HG03108 (cell line): ENCODE results near the gene CDA.

Experiments
- ATAC-seq: cut with Tn5 transposase; IDR thresholded peaks from one replicate; pipeline ENCODE4 v1.9.1; 2021; ENCODE audit warnings: moderate library complexity; ENCODE audit not compliant: unreplicated experiment

The CDA gene

GRCh38 chr1:20615946-20616846 is 27.3 kb downstream of the CDA start:
- no peak for ATAC-seq

- ATAC-seq: no peak
These were observed 28.1 kb downstream of the CDA start for GRCh38 chr1:20616847-20617487.

GRCh38 chr1:20618550-20618949 is 29.7 kb downstream of the CDA start:
- ATAC-seq: no peak

DNA sequence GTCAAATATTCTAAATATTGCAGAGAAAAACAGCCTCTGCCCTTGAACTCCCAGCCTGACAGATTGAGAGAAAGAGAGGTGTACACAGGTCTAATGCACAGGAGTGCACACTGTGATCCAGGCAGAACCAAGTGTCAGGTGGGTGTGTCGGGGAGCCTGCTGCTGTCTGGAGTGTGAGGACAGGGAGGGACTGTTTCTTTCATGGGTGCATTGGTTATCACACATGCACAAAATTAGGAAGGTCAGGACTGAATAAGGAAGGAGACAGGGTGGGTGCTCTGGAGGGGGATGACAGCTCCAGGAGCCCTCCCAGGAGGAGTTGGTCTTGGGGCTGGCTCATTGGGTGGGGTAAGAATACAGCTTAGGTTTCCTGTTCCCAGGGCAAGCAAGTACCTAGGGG is 31.1 kb downstream of the CDA start:
- ATAC-seq: no peak

- ATAC-seq: no peak
These were observed 32.1 kb downstream of the CDA start for GRCh38 chr1:20621012-20621411.

DNA sequence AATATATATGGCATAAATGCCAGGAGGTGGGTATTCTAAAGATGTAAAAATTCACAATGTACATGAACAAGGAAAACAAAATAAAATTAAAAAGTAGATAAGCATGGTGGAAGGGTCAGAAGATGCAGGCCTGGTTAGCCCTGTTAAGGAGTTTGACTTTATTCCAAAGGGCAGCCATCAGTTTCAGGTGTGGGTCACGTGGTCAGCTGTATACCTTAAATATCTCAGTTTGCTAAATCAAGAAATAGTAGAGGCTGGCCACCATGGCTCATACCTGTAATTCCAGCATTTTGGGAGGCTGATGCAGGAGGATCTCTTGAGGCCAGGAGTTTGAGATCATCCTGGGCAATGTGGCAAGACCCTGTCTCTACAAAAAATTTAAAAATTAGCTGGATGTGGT is 35.8 kb downstream of the CDA start:
- ATAC-seq: no peak

- ATAC-seq: no peak
These were observed 36.5 kb downstream of the CDA start for GRCh38 chr1:20625176-20626097.

DNA sequence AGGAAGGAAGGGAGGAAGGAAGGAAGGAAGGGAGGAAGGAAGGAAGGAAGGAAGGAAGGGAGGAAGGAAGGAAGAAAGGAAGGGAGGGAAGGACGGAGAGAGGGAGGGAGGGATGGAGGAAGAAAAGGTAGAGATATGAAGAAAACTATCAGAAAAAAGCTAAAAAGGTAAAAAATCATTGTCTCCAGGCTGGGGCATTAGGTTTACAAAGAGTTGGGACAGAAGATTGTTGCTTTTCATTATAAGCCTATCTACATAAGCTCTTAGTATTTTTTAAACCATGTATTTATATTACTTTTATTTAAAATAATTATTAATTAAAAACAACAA is 37.2 kb downstream of the CDA start:
- ATAC-seq: no peak

DNA sequence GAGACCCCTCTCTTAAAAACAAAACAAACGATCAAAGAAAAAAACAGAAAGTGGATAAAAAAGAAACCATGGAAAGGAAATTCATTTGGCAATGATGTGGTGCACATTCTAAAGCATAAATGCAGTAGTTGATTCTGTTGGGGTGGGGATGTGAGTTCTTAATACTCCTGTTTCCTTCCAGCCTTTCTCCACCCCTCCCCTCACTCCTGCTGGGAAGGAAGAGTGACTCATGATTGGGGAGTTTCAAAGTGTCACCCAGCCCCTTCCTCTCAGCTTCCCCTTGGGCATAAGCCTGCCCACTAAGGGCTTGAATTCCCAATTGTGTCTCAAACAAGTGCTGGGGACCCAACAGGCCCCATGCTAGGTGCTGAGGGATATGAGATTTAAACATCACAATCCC is 37.6 kb downstream of the CDA start:
- ATAC-seq: no peak

DNA sequence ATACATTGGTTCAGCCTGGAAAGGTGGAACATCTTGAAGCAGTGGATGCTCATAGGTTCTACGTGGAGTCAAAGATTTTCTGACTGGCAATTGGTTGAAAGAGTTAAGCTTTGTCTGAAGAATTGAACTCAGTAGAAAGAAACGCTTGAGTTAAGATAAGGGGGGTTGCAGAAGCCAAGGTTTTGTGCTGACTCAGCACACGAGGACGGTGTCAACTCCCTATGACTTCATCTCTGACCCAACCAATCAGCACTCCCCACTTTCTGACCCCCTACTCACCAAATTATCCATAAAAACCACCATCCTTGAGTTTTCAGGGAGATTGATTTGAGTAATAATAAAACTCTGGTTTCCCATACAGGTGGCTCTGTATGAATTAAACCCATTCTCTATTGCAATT is 41.8 kb downstream of the CDA start:
- ATAC-seq: no peak

DNA sequence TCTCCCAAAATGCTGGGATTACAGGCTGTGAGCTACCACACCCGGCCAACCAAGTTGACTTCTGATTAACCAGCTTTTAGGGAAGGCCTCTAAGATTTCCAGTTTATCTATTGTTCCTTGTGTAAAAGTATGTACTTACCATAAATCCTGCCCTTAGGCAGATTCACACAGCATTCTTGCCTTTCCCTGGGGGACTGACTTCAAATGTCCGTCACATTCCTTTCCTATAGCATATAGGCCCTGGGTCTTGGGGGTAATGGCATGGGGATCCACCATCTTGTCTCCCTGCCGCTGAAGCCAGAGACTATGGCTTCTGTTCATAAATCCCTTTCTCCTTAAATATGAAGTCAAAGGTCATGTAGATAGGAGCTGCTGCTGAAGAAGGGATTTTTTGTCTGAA is 43.5 kb downstream of the CDA start:
- no peak for ATAC-seq

DNA sequence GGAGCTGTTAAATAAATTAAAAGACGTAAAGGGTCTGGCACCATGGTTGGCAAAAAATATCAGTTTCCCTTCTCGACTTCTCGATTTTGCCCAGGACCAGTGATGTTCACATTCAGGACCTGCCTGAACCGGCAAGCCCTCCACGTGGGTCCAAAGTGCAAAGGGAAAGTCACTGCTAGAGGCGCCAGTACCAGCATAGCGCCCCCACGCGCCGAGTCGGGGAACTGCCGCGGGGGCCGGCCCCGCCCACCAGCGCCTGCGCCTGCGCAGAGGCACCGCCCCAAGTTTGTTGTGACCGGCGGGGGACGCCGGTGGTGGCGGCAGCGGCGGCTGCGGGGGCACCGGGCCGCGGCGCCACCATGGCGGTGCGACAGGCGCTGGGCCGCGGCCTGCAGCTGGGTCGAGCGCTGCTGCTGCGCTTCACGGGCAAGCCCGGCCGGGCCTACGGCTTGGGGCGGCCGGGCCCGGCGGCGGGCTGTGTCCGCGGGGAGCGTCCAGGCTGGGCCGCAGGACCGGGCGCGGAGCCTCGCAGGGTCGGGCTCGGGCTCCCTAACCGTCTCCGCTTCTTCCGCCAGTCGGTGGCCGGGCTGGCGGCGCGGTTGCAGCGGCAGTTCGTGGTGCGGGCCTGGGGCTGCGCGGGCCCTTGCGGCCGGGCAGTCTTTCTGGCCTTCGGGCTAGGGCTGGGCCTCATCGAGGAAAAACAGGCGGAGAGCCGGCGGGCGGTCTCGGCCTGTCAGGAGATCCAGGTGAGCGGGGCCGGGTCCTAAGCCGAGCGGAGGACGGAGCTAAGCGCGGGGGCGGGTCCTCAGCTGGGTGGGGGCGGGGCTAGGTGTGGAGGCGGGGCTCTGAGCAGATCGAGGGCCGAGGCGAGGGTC is 44.5 kb downstream of the CDA start, which contains the start of gene PINK1:
Gene PINK1 (plus strand): TSS at position 269 of the 875 bp plus-strand sequence. CDS start 91 bp downstream, at position 360.
- ATAC-seq: no peak

- no peak for ATAC-seq
These were observed 45.2 kb downstream of the CDA start for GRCh38 chr1:20634065-20634593.

GRCh38 chr1:20634594-20635084 is 45.7 kb downstream of the CDA start:
- no peak for ATAC-seq

- no peak for ATAC-seq
These were observed 48.0 kb downstream of the CDA start for GRCh38 chr1:20636785-20637347.

- ATAC-seq: no peak
These were observed 51.3 kb downstream of the CDA start for GRCh38 chr1:20640183-20640597.

GRCh38 chr1:20641975-20642374 is 53.1 kb downstream of the CDA start:
- no peak for ATAC-seq

DNA sequence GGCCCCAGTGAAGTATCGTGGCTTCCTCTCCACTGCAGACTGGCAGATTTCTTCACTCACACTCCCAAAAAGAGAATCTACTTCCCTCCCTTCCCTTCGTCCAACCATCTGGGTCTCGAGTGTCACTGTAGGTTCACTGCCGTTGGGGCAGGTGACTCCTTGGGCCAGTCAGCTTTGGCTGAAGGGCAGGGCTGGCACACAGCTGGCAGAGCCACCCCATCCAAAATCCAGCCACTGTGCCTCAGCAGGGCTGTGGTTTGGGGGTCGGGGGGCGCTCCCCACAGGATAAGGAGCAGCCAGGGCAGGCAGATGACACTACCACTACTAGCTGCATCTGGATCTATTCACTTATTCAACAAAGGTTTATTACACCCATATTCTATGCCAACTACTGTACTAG is 54.2 kb downstream of the CDA start:
- ATAC-seq: no peak

DNA sequence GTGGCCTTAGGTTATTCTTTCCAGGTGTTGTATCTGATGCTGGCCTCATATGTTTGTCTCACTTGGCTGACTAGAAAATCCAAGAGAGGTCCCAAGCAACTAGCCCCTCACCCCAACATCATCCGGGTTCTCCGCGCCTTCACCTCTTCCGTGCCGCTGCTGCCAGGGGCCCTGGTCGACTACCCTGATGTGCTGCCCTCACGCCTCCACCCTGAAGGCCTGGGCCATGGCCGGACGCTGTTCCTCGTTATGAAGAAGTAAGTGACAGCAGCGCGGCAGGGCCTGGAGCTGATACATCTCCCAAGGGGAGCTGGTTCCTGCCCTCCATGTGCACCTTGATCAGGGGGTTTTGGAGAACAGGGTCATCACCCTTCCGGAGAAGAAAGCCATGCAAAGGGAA is 55.5 kb downstream of the CDA start:
- no peak for ATAC-seq

GRCh38 chr1:20645414-20645813 is 56.5 kb downstream of the CDA start:
- ATAC-seq: no peak
